Large intestine (tissue), 3 donors: ENCODE results near the gene VEGFB. TPM values are rescaled to one million over a fixed set of nuclear protein-coding genes. Genes with fewer than 3 reads are reported as not detected.

Source experiments
- DNase-seq, 2 donors: peaks; one replicate each; pipeline versions ENCODE4 v3.0.0 to v3.0.0-alpha.2; 2013
- H3K27ac ChIP-seq: one replicate; pipeline ENCODE4 v1.5.1; 2013; ENCODE audit warnings: low read length
- H3K27me3 ChIP-seq: 2 replicates; pipeline ENCODE4 v1.6.1; 2013; ENCODE audit warnings: low read length; ENCODE audit not compliant: control insufficient read depth, insufficient read depth
- H3K36me3 ChIP-seq: 2 replicates; pipeline ENCODE4 v1.6.1; 2013; ENCODE audit warnings: low read length; ENCODE audit not compliant: control insufficient read depth, insufficient read depth
- H3K4me1 ChIP-seq: one replicate; pipeline ENCODE4 v1.6.1; 2013; ENCODE audit warnings: low read length; ENCODE audit not compliant: control insufficient read depth, insufficient read depth
- H3K4me3 ChIP-seq: one replicate; pipeline ENCODE4 v1.5.1; 2013; ENCODE audit warnings: low read length
- H3K9me3 ChIP-seq: one replicate; pipeline ENCODE4 v1.6.1; 2013; ENCODE audit warnings: mild to moderate bottlenecking, low read depth, low read length, moderate library complexity; ENCODE audit not compliant: control insufficient read depth
- WGBS: methylation state at CpG from one replicate; pipeline ENCODE4 v1.1.5; 2013; ENCODE audit warnings: low lambda C conversion rate; ENCODE audit not compliant: insufficient coverage; 5-methylcytosine and 5-hydroxymethylcytosine counted together
- polyA plus RNA-seq: library from polyadenylated mRNA; unstranded; fragments of 120-200 nt; gene quantifications from one replicate; pipeline ENCODE4 v1.2.1, GENCODE V29; 2013

VEGFB gene
- polyA plus RNA-seq, 1 donor, result 105 TPM

- Histone ChIP-seq H3K9me3 (no peaks in the 10 kb centered on the region), H3K27me3 (no peaks in the 10 kb centered on the region), H3K4me1 (peaks cover 48% of the 10 kb centered on the region), H3K4me3 (peak overlapping the region; percentile 87), H3K36me3 (peaks cover 2% of the 10 kb centered on the region), H3K27ac (peak overlapping the region; percentile 85)
- no CpG with 5 or more reads among the region's 8 CpGs for WGBS
- DNase-seq, result no peak
Observed at GRCh38 chr11:64230985-64231365, 3.4 kb upstream of the VEGFB start.

- H3K27me3 ChIP-seq, result no peaks in the 10 kb centered on the region
- no peak overlapping the region for H3K27ac ChIP-seq
- no peak overlapping the region for H3K4me3 ChIP-seq
- DNase-seq, result no peak
- no peaks in the 10 kb centered on the region for H3K9me3 ChIP-seq
- no CpG with 5 or more reads among the region's 7 CpGs for WGBS
- peaks cover 5% of the 10 kb centered on the region for H3K36me3 ChIP-seq
- H3K4me1 ChIP-seq, result peaks cover 47% of the 10 kb centered on the region
Observed at GRCh38 chr11:64231546-64231945, 2.8 kb upstream of the VEGFB start.

GRCh38 chr11:64232182-64232966 is 2.0 kb upstream of the VEGFB start:
- H3K36me3 ChIP-seq, result peaks cover 5% of the 10 kb centered on the region
- peaks cover 45% of the 10 kb centered on the region for H3K4me1 ChIP-seq
- no peaks in the 10 kb centered on the region for H3K9me3 ChIP-seq
- no peak overlapping the region for H3K27ac ChIP-seq
- H3K4me3 ChIP-seq, result no peak overlapping the region
- no peak for DNase-seq
- no CpG with 5 or more reads among the region's 15 CpGs for WGBS
- no peaks in the 10 kb centered on the region for H3K27me3 ChIP-seq

- no peaks in the 10 kb centered on the region for H3K27me3 ChIP-seq
- H3K36me3 ChIP-seq, result peaks cover 6% of the 10 kb centered on the region
- DNase-seq, result no peak
- peaks cover 47% of the 10 kb centered on the region for H3K4me1 ChIP-seq
- H3K9me3 ChIP-seq, result no peaks in the 10 kb centered on the region
- H3K4me3 ChIP-seq, result no peak overlapping the region
- no peak overlapping the region for H3K27ac ChIP-seq
- WGBS, result 90% methylated on average over 2 of the region's 8 CpGs
Observed at GRCh38 chr11:64232967-64233315, 1.4 kb upstream of the VEGFB start.

- H3K9me3 ChIP-seq, result no peaks in the 10 kb centered on the region
- peaks cover 21% of the 10 kb centered on the region for H3K36me3 ChIP-seq
- no CpG with 5 or more reads among the region's 80 CpGs for WGBS
- peaks cover 47% of the 10 kb centered on the region for H3K4me1 ChIP-seq
- peak; percentile 43 to 74 for DNase-seq
- no peak overlapping the region for H3K27ac ChIP-seq
- H3K4me3 ChIP-seq, result peak overlapping the region; percentile 71
- no peaks in the 10 kb centered on the region for H3K27me3 ChIP-seq
Observed at GRCh38 chr11:64234647-64235379, 429 bp downstream of the VEGFB start.

- Histone ChIP-seq H3K4me3 (peak overlapping the region; percentile 71), H3K4me1 (peaks cover 53% of the 10 kb centered on the region), H3K36me3 (peaks cover 21% of the 10 kb centered on the region), H3K27me3 (no peaks in the 10 kb centered on the region), H3K9me3 (no peaks in the 10 kb centered on the region), H3K27ac (no peak overlapping the region)
- WGBS, result no CpG with 5 or more reads among the region's 12 CpGs
- no peak for DNase-seq
Observed at GRCh38 chr11:64235437-64236161, 1.2 kb downstream of the VEGFB start.

- Histone ChIP-seq H3K4me3 (no peak overlapping the region), H3K4me1 (peaks cover 44% of the 10 kb centered on the region), H3K9me3 (no peaks in the 10 kb centered on the region), H3K27me3 (no peaks in the 10 kb centered on the region), H3K36me3 (peaks cover 21% of the 10 kb centered on the region), H3K27ac (peak overlapping the region; percentile 35)
- no CpG with 5 or more reads among the region's 12 CpGs for WGBS
- DNase-seq, result peak; percentile 72 to 85
Observed at GRCh38 chr11:64237484-64237951, 3.1 kb downstream of the VEGFB start.

GRCh38 chr11:64238076-64238475 is 3.7 kb downstream of the VEGFB start:
- Histone ChIP-seq H3K4me3 (no peak overlapping the region), H3K9me3 (no peaks in the 10 kb centered on the region), H3K27me3 (no peaks in the 10 kb centered on the region), H3K36me3 (peaks cover 24% of the 10 kb centered on the region), H3K4me1 (peaks cover 46% of the 10 kb centered on the region), H3K27ac (peak overlapping the region; percentile 1)
- no peak for DNase-seq
- WGBS, result no CpG with 5 or more reads among the region's 9 CpGs

GRCh38 chr11:64238999-64239398 is 4.6 kb downstream of the VEGFB start:
- Histone ChIP-seq H3K27ac (peak overlapping the region; percentile 14), H3K36me3 (peaks cover 33% of the 10 kb centered on the region), H3K9me3 (no peaks in the 10 kb centered on the region), H3K4me1 (peaks cover 48% of the 10 kb centered on the region), H3K27me3 (no peaks in the 10 kb centered on the region), H3K4me3 (no peak overlapping the region)
- no peak for DNase-seq
- WGBS, result no CpG with 5 or more reads among the region's 5 CpGs

- Histone ChIP-seq H3K4me1 (peaks cover 50% of the 10 kb centered on the region), H3K27ac (peak overlapping the region; percentile 100), H3K9me3 (no peaks in the 10 kb centered on the region), H3K36me3 (peaks cover 37% of the 10 kb centered on the region), H3K27me3 (no peaks in the 10 kb centered on the region), H3K4me3 (peak overlapping the region; percentile 95)
- WGBS, result 83% methylated on average over 1 of the region's 11 CpGs
- no peak for DNase-seq
Observed at GRCh38 chr11:64239662-64240434, 5.5 kb downstream of the VEGFB start.
